Endothelial cell of umbilical vein (primary cell): ENCODE measurements around the gene GLB1L. TPM values are rescaled to one million over a fixed set of nuclear protein-coding genes. Genes with fewer than 3 reads are reported as not detected.

Source experiments
- BruUV-seq: library from RNA; stranded (reverse); fragments of 400-500 nt; replicated peaks from 2 replicates; lab custom pipeline; 2021; lab: Mats Ljungman, UMichigan
- CTCF ChIA-PET: fragments of 300-600, 350-600 bp; sonication (Branson Sonifier 250); formaldehyde crosslinking; loops from one replicate; lab custom pipeline; 2021; ENCODE audit warnings: antibody characterized with exemption, inconsistent platforms; lab: Charles Lee
- POLR2A ChIA-PET: fragments of 300-600, 350-600 bp; sonication (Branson Sonifier 250); formaldehyde crosslinking; loops from one replicate; lab custom pipeline; 2021; ENCODE audit warnings: antibody characterized with exemption, inconsistent platforms; lab: Charles Lee
- DNase-seq: peaks from one replicate; pipeline ENCODE4 v3.0.0-alpha.2; 2011; ENCODE audit warnings: low read depth, low spot score
- FAIRE-seq: peaks from 2 replicates; lab custom pipeline; 2011; peaks lifted over from hg19 to GRCh38; lab: Jason Lieb, UNC
- H2AFZ ChIP-seq: 2 replicates; pipeline ENCODE4 v1.6.0; 2012; ENCODE audit warnings: low read depth, low read length, control low read depth, inconsistent platforms
- H3K27ac ChIP-seq: 2 replicates; pipeline ENCODE4 v1.5.1; 2011; ENCODE audit warnings: low read depth, mild to moderate bottlenecking, control low read depth, low read length, moderate library complexity; ENCODE audit not compliant: insufficient read depth
- H3K27me3 ChIP-seq, 2 experiments: 2 replicates each; pipeline versions ENCODE4 v1.6.0 to v1.6.1; 2011; ENCODE audit warnings: low read length in 2 of 2, mixed read lengths in 1 of 2; ENCODE audit not compliant: control insufficient read depth in 2 of 2, insufficient read depth in 2 of 2
- H3K36me3 ChIP-seq, 2 experiments: 2 replicates in 1 of 2; 3 replicates in 1 of 2; pipeline ENCODE4 v1.5.1; 2011; ENCODE audit warnings: low read length in 2 of 2, mild to moderate bottlenecking in 1 of 2, moderate library complexity in 1 of 2; ENCODE audit not compliant: control insufficient read depth in 2 of 2, insufficient read depth in 2 of 2; ENCODE audit errors: extremely low read depth in 1 of 2
- H3K4me1 ChIP-seq: 3 replicates; pipeline ENCODE4 v1.5.1; 2011; ENCODE audit warnings: mild to moderate bottlenecking, low read length; ENCODE audit not compliant: control insufficient read depth, insufficient read depth; ENCODE audit errors: extremely low read depth
- H3K4me2 ChIP-seq: 2 replicates; pipeline ENCODE4 v1.6.1; 2011; ENCODE audit warnings: low read length, control low read depth, mixed read lengths; ENCODE audit not compliant: insufficient read depth
- H3K4me3 ChIP-seq, 3 experiments: fragments of 200-600 bp in 1 of 3; sonication (generic), shearing (Covaris generic) in 1 of 3; replicated peaks in 1 of 3; 2 replicates each; pipeline ENCODE4 v1.5.1; 2011 to 2016; ENCODE audit warnings: control low read depth in 3 of 3, low read length in 3 of 3, mild to moderate bottlenecking in 2 of 3, inconsistent platforms in 1 of 3, low read depth in 1 of 3, moderate library complexity in 1 of 3; ENCODE audit not compliant: insufficient read depth in 1 of 3
- H3K79me2 ChIP-seq: 2 replicates; pipeline ENCODE4 v1.6.0; 2012; ENCODE audit warnings: low read length, inconsistent platforms; ENCODE audit not compliant: control insufficient read depth, insufficient read depth
- H3K9ac ChIP-seq: replicated peaks from 2 replicates; pipeline ENCODE3; 2011; ENCODE audit warnings: low read length, control low read depth; ENCODE audit not compliant: insufficient read depth; ENCODE audit errors: extremely low read depth
- H3K9me1 ChIP-seq: replicated peaks from 3 replicates; pipeline ENCODE4 v1.6.0; 2011; ENCODE audit warnings: mild to moderate bottlenecking, low read length; ENCODE audit not compliant: control insufficient read depth, insufficient read depth; ENCODE audit errors: extremely low read depth
- H3K9me3 ChIP-seq: replicated peaks from 2 replicates; pipeline ENCODE4 v1.5.1; 2012; ENCODE audit warnings: low read length, inconsistent platforms; ENCODE audit not compliant: control insufficient read depth, insufficient read depth
- H4K20me1 ChIP-seq: replicated peaks from 2 replicates; pipeline ENCODE3; 2011; ENCODE audit warnings: mild to moderate bottlenecking, low read length; ENCODE audit not compliant: control insufficient read depth, insufficient read depth; ENCODE audit errors: extremely low read depth
- EZH2 ChIP-seq: IDR thresholded peaks from 2 replicates; pipeline ENCODE4 v1.6.1; 2012; ENCODE audit warnings: borderline replicate concordance, low read depth, mild to moderate bottlenecking, moderate library complexity, low read length, inconsistent platforms; ENCODE audit not compliant: severe bottlenecking
- FOS ChIP-seq: IDR thresholded peaks from 2 replicates; pipeline ENCODE4 v1.6.1; 2011; ENCODE audit warnings: mild to moderate bottlenecking, low read length, moderate library complexity, borderline replicate concordance; ENCODE audit not compliant: insufficient read depth
- GATA2 ChIP-seq: IDR thresholded peaks from 2 replicates; pipeline ENCODE4 v1.7.0; 2011; ENCODE audit warnings: low read depth, mild to moderate bottlenecking, moderate library complexity, mixed read lengths, low read length; ENCODE audit not compliant: insufficient read length, insufficient read depth
- JUN ChIP-seq: IDR thresholded peaks from 2 replicates; pipeline ENCODE4 v1.6.1; 2011; ENCODE audit warnings: borderline replicate concordance, low read depth; ENCODE audit not compliant: insufficient read length, insufficient read depth
- MYC ChIP-seq: IDR thresholded peaks from one replicate; pipeline ENCODE4 v1.6.1; 2011; ENCODE audit warnings: mild to moderate bottlenecking, low read depth, low read length
- POLR2A ChIP-seq: IDR thresholded peaks from 2 replicates; pipeline ENCODE4 v1.6.1; 2012; ENCODE audit warnings: low read depth, mild to moderate bottlenecking, control low read depth, low read length
- POLR2AphosphoS5 ChIP-seq: IDR thresholded peaks from 2 replicates; pipeline ENCODE4 v1.6.1; 2012; ENCODE audit warnings: low read depth, mild to moderate bottlenecking, control low read depth, low read length, moderate library complexity; ENCODE audit not compliant: insufficient read depth
- dilution Hi-C: fragments of 300-500 bp; cut with MboI; formaldehyde crosslinking; loops from one replicate; pipeline ENCODE4 v1.15.0; 2019; ENCODE audit warnings: low sequenced_read_pairs; ENCODE audit not compliant: extremely low pct_ligation_motif_present
- intact Hi-C: fragments of 100-400 bp; cut with micrococcal nuclease; formaldehyde crosslinking; loops from one replicate; pipeline ENCODE4 v1.10.0; 2022
- polyA plus RNA-seq, 4 experiments: library from polyadenylated mRNA; depleted of rRNA in 3 of 4; stranded (reverse) in 3 of 4; unstranded in 1 of 4; fragments of >200 nt; gene quantifications; 2 replicates each; pipeline versions ENCODE4 v1.2.1 to v1.2.3, GENCODE V29; 2011 to 2012; ENCODE audit warnings: missing spikeins in 1 of 4
- total RNA-seq: library from RNA; stranded (reverse); gene quantifications from 2 replicates; pipeline ENCODE4 v1.2.3, GENCODE V29; 2021
- TF ChIP-seq, protein P1 (sequence below): IDR thresholded peaks from 2 replicates; pipeline ENCODE4 v1.6.1; 2011; ENCODE audit not compliant: insufficient read depth, insufficient read length
- TF ChIP-seq, protein P2 (sequence below), 2 donors: IDR thresholded peaks; 1 replicate in 1 of 2; 2 replicates in 1 of 2; pipeline ENCODE4 v1.5.1; 2011; ENCODE audit warnings: low read length in 2 of 2, mild to moderate bottlenecking in 2 of 2, moderate library complexity in 2 of 2, control low read depth in 1 of 2, inconsistent platforms in 1 of 2, low read depth in 1 of 2; ENCODE audit not compliant: insufficient read depth in 1 of 2; ENCODE audit errors: extremely low read depth in 1 of 2

GLB1L gene
- total and polyA plus RNA-seq, 2 donors (not counting 3 experiments of a cell fraction or from before 2014, with no cell fraction given): 9.2 to 11.9 TPM

DNA sequence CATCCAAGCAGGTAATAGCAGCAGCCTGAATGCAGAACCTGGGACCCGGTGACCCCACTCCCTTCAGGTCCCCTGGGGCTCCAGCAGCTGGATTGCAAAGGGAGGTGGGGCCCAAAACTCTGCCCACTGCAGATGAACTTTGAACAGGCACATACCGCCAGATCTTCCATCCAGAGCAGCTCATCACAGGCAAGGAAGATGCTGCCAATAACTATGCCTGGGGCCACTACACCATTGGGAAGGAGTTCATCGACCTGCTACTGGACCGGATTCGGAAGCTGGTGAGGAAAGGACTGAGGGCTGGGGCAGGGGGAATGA lies 24.8 kb upstream of the GLB1L start:
- no peak overlapping the region for H2AFZ ChIP-seq
- no peak overlapping the region for H3K9ac ChIP-seq
- no peak overlapping the region for H3K4me3 ChIP-seq
- FAIRE-seq (no peak), DNase-seq (no peak)
- POLR2A ChIA-PET: no interaction called here
- H3K9me3 ChIP-seq: no peaks in the 10 kb centered on the region
- dilution Hi-C loops (no loop called here), intact Hi-C loops (no loop called here)
- H3K79me2 ChIP-seq: no peaks in the 10 kb centered on the region
- CTCF ChIA-PET: interaction anchor here (0.5 to 1.4 kb wide), 2 partner anchors 25 to 42 kb away, joined by 3 to 6 read pairs; no protein-coding TSS in a partner anchor
- no peaks in the 10 kb centered on the region for H3K9me1 ChIP-seq
- H3K4me1 ChIP-seq: no peaks in the 10 kb centered on the region
- no peak overlapping the region for H3K27ac ChIP-seq
- peaks cover 4 to 10% of the 10 kb centered on the region in 2 experiments for H3K27me3 ChIP-seq
- H3K4me2 ChIP-seq: no peak overlapping the region
- no peaks in the 10 kb centered on the region for H3K36me3 ChIP-seq
- TF ChIP-seq, protein P1, sequence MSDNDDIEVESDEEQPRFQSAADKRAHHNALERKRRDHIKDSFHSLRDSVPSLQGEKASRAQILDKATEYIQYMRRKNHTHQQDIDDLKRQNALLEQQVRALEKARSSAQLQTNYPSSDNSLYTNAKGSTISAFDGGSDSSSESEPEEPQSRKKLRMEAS: no peak
- TF ChIP-seq, protein P2, sequence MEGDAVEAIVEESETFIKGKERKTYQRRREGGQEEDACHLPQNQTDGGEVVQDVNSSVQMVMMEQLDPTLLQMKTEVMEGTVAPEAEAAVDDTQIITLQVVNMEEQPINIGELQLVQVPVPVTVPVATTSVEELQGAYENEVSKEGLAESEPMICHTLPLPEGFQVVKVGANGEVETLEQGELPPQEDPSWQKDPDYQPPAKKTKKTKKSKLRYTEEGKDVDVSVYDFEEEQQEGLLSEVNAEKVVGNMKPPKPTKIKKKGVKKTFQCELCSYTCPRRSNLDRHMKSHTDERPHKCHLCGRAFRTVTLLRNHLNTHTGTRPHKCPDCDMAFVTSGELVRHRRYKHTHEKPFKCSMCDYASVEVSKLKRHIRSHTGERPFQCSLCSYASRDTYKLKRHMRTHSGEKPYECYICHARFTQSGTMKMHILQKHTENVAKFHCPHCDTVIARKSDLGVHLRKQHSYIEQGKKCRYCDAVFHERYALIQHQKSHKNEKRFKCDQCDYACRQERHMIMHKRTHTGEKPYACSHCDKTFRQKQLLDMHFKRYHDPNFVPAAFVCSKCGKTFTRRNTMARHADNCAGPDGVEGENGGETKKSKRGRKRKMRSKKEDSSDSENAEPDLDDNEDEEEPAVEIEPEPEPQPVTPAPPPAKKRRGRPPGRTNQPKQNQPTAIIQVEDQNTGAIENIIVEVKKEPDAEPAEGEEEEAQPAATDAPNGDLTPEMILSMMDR (IDR thresholded peaks at IDR 0.05; ENCODE audit: extremely low read depth in 1 of 2, insufficient read depth in 1 of 2, low read depth in 1 of 2, low read length in 2 of 2): no peak
- TF ChIP-seq FOS: no peak
- TF ChIP-seq GATA2: no peak
- no peak for TF ChIP-seq EZH2
- TF ChIP-seq POLR2AphosphoS5: no peak
- TF ChIP-seq MYC: no peak
- no peak for TF ChIP-seq POLR2A
- TF ChIP-seq JUN: no peak
- no TSS peak for BruUV-seq
- no peaks in the 10 kb centered on the region for H4K20me1 ChIP-seq
